NB4 (cell line): ENCODE results near the gene GRIK1.

ENCODE experiments used
- MYC ChIP-seq: IDR thresholded peaks from 2 replicates; pipeline ENCODE4 v1.6.1; 2011; ENCODE audit warnings: low read depth, low read length
- POLR2A ChIP-seq: IDR thresholded peaks from 2 replicates; pipeline ENCODE4 v1.6.1; 2011; ENCODE audit warnings: mild to moderate bottlenecking; ENCODE audit not compliant: insufficient read length; ENCODE audit errors: extremely low read depth
- TF ChIP-seq, protein P1 (sequence below): IDR thresholded peaks from one replicate; pipeline ENCODE4 v1.5.1; 2012; ENCODE audit warnings: low read depth, low read length
- TF ChIP-seq, protein P2 (sequence below): IDR thresholded peaks from 2 replicates; pipeline ENCODE4 v1.6.1; 2011; ENCODE audit warnings: low read depth, low read length

- TF ChIP-seq, protein P1, sequence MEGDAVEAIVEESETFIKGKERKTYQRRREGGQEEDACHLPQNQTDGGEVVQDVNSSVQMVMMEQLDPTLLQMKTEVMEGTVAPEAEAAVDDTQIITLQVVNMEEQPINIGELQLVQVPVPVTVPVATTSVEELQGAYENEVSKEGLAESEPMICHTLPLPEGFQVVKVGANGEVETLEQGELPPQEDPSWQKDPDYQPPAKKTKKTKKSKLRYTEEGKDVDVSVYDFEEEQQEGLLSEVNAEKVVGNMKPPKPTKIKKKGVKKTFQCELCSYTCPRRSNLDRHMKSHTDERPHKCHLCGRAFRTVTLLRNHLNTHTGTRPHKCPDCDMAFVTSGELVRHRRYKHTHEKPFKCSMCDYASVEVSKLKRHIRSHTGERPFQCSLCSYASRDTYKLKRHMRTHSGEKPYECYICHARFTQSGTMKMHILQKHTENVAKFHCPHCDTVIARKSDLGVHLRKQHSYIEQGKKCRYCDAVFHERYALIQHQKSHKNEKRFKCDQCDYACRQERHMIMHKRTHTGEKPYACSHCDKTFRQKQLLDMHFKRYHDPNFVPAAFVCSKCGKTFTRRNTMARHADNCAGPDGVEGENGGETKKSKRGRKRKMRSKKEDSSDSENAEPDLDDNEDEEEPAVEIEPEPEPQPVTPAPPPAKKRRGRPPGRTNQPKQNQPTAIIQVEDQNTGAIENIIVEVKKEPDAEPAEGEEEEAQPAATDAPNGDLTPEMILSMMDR: no peak
- TF ChIP-seq POLR2A (no peak), MYC (no peak)
- TF ChIP-seq, protein P2, sequence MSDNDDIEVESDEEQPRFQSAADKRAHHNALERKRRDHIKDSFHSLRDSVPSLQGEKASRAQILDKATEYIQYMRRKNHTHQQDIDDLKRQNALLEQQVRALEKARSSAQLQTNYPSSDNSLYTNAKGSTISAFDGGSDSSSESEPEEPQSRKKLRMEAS: no peak
Measured at GRCh38 chr21:29682800-29683199, 257.0 kb downstream of the GRIK1 start.
